ENCODE measurements around the gene MPIG6B. TPM values are rescaled to one million over a fixed set of nuclear protein-coding genes. Genes with fewer than 3 reads are reported as not detected.

Gene MPIG6B
- total and polyA plus RNA-seq, 11 donors = 0.17 to 1.00 (median 0.34) TPM; not detected in 2

- DNase-seq = peak; percentile 60 to 77 (median 73)
- H3K36me3 ChIP-seq = peaks cover 3 to 44% (median 37%) of the 10 kb centered on the region in 9 donors
- H3K27ac ChIP-seq = peak overlapping the region; percentile 66 to 99 (median 92)
- no peaks in the 10 kb centered on the region for H3K9me3 ChIP-seq
- H3K4me1 ChIP-seq = peaks cover 5 to 77% (median 47%) of the 10 kb centered on the region in 12 donors
- no peaks in the 10 kb centered on the region for H3K27me3 ChIP-seq
- intact Hi-C loops (cut with DNase I) = loop anchor here in 7 of 10 donors (5.0 to 10.0 kb wide), 8 partner anchors 32 to 100 kb away; partner anchors contain the start of genes ABHD16A (in 1 of the 7), HSPA1B (in 1 of the 7) and VARS1 (in 1 of the 7)
- H3K4me3 ChIP-seq = peak overlapping the region; percentile 40 to 91 (median 78)
- 0 to 3% (median 1%) methylated on average over 18 of the region's 18 CpGs for WGBS, 4 donors
- TF ChIP-seq POLR2A (IDR thresholded peaks at IDR 0.05) = peak in 1 of 2 donors; percentile 53
- no peak for TF ChIP-seq CTCF (IDR thresholded peaks at IDR 0.05)
- ATAC-seq = peak in 3 of 4 donors; percentile 35 to 50 (median 39)
Observed at GRCh38 chr6:31734821-31735406, 11.7 kb downstream of the MPIG6B start.

- Histone ChIP-seq H3K27me3 (no peaks in the 10 kb centered on the region), H3K9me3 (no peaks in the 10 kb centered on the region), H3K36me3 (peaks cover 3 to 34% (median 29%) of the 10 kb centered on the region in 9 donors), H3K4me1 (peaks cover 5 to 75% (median 49%) of the 10 kb centered on the region in 12 donors), H3K4me3 (peak within 1 kb of the TSS; percentile 40 to 91 (median 78)), H3K27ac (peak within 1 kb of the TSS; percentile 69 to 99 (median 92))
- TF ChIP-seq POLR2A (IDR thresholded peaks at IDR 0.05) (peak in 1 of 2 donors; percentile 95), CTCF (IDR thresholded peaks at IDR 0.05) (no peak)
- DNase-seq = peak; percentile 87 to 92 (median 89)
- 0 to 2% (median 1%) methylated on average over 18 to 24 of the region's 24 CpGs for WGBS, 4 donors
- intact Hi-C loops (cut with DNase I) = loop anchor here in 4 of 10 donors (5.0 to 10.0 kb wide), 5 partner anchors 34 to 99 kb away; partner anchors contain the start of genes ABHD16A (in 1 of the 4), HSPA1B (in 1 of the 4) and VARS1 (in 1 of the 4)
- peak; percentile 44 to 75 (median 70) for ATAC-seq
Observed at GRCh38 chr6:31736021-31736767, 13.0 kb downstream of the MPIG6B start, which contains the start of gene CLIC1. Gene CLIC1 (minus strand): TSS chr6:31736530. CDS start chr6:31736300, 230 bp downstream.

GRCh38 chr6:31736768-31737314 is 13.7 kb downstream of the MPIG6B start:
- Histone ChIP-seq H3K27me3 (no peaks in the 10 kb centered on the region), H3K27ac (peak overlapping the region; percentile 67 to 99 (median 92)), H3K4me1 (peaks cover 5 to 69% (median 49%) of the 10 kb centered on the region in 12 donors), H3K4me3 (peak overlapping the region; percentile 40 to 91 (median 78)), H3K36me3 (peaks cover 3 to 32% (median 23%) of the 10 kb centered on the region in 9 donors), H3K9me3 (no peaks in the 10 kb centered on the region)
- ATAC-seq (no peak), DNase-seq (peak in 1 of 5 donors; percentile 30)
- WGBS, 4 donors = 44 to 51% (median 46%) methylated on average over 10 of the region's 10 CpGs
- TF ChIP-seq POLR2A (IDR thresholded peaks at IDR 0.05) = no peak
- no peak for TF ChIP-seq CTCF (IDR thresholded peaks at IDR 0.05)
- intact Hi-C loops (cut with DNase I) = loop anchor here in 4 of 10 donors (5.0 to 10.0 kb wide), 5 partner anchors 35 to 98 kb away; partner anchors contain the start of genes ABHD16A (in 1 of the 4), HSPA1B (in 1 of the 4) and VARS1 (in 1 of the 4)

All from heart left ventricle (tissue), 16 donors.